GM12892 (cell line): ENCODE data around the gene CHST11.

Source experiments
- POLR2A ChIP-seq: IDR thresholded peaks from 2 replicates; pipeline ENCODE4 v1.6.1; 2011; ENCODE audit warnings: low read depth, low read length, control low read depth
- POLR2AphosphoS5 ChIP-seq: IDR thresholded peaks from 2 replicates; pipeline ENCODE4 v1.6.1; 2011; ENCODE audit warnings: low read depth, low read length, control low read depth

DNA sequence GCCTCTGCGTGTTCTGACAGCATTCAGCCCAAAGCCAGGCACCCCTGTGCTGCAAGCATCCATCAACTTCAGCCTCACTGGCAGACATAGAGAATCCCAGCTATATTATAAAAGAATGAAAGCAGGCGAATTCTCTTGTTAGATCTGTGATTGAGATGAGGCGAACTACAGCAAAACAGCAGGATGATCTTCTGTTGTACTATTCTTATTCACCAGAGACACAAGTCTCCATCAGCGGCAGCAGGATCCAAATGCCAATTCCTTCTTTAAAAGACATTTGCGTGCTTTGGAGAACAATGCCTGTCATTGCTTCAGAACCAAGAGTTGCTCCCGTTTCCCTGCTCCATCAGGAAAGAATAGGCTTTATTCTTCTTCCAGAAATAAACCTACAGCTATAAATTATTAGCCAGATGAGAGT is 312.4 kb downstream of the CHST11 start:
- TF ChIP-seq POLR2AphosphoS5 (no peak), POLR2A (no peak)
